ENCODE results near the gene MLXIP. TPM values are rescaled to one million over a fixed set of nuclear protein-coding genes. Genes with fewer than 3 reads are reported as not detected.

Gene MLXIP
- total and polyA plus RNA-seq, 2 of the 13 experiments (the other 11 are each of a cell fraction or from before 2014, with no cell fraction given): 5.3 to 6.7 TPM

GRCh38 chr12:122078141-122079032, at the start of gene MLXIP (continued):
- TF ChIP-seq RBFOX2 (IDR thresholded peaks at IDR 0.05; ENCODE audit: low read depth, low read length) (peak; percentile 78), ARID2 (CRISPR knock-in tag; IDR thresholded peaks at IDR 0.05; ENCODE audit: borderline replicate concordance) (no peak; the same call in 1 of the 2 replicates), PRMT3 (CRISPR knock-in tag; IDR thresholded peaks at IDR 0.05; ENCODE audit: borderline replicate concordance, low read depth) (no peak), IKZF4 (CRISPR knock-in tag; IDR thresholded peaks at IDR 0.05; ENCODE audit: borderline replicate concordance, low read depth, not compliant biosample characterization) (peak; percentile 49), FOSL1 (CRISPR knock-in tag; IDR thresholded peaks at IDR 0.05; ENCODE audit: borderline replicate concordance) (no peak), JUN (CRISPR knock-in tag; IDR thresholded peaks at IDR 0.05) (no peak), NCOA2 (CRISPR knock-in tag; IDR thresholded peaks at IDR 0.05) (no peak), ZNF547 (CRISPR knock-in tag; IDR thresholded peaks at IDR 0.05) (0 out of 2 replicates have a peak, but pooled peaks have one; percentile 77), GFI1 (CRISPR knock-in tag; IDR thresholded peaks at IDR 0.05; ENCODE audit: borderline replicate concordance) (peak; percentile 67; the same call in 1 of the 2 replicates), HOXA3 (CRISPR knock-in tag; IDR thresholded peaks at IDR 0.05) (peak; percentile 69), ZNF724P (CRISPR knock-in tag; IDR thresholded peaks at IDR 0.05; ENCODE audit: borderline replicate concordance) (peak; percentile 57; the same call in 1 of the 2 replicates), PPARG (CRISPR knock-in tag; conservative IDR thresholded peaks at IDR 0.05) (no peak), FOSL2 (CRISPR knock-in tag; IDR thresholded peaks at IDR 0.05) (no peak), TBX2 (CRISPR knock-in tag; IDR thresholded peaks at IDR 0.05; ENCODE audit: borderline replicate concordance) (peak; percentile 83), ZFP36L1 (CRISPR knock-in tag; IDR thresholded peaks at IDR 0.05) (no peak), ZNF720 (CRISPR knock-in tag; IDR thresholded peaks at IDR 0.05) (no peak)
- TF ChIP-seq, protein P1, sequence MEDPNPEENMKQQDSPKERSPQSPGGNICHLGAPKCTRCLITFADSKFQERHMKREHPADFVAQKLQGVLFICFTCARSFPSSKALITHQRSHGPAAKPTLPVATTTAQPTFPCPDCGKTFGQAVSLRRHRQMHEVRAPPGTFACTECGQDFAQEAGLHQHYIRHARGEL (CRISPR knock-in tag; IDR thresholded peaks at IDR 0.05): no peak
- TF ChIP-seq, protein P2, sequence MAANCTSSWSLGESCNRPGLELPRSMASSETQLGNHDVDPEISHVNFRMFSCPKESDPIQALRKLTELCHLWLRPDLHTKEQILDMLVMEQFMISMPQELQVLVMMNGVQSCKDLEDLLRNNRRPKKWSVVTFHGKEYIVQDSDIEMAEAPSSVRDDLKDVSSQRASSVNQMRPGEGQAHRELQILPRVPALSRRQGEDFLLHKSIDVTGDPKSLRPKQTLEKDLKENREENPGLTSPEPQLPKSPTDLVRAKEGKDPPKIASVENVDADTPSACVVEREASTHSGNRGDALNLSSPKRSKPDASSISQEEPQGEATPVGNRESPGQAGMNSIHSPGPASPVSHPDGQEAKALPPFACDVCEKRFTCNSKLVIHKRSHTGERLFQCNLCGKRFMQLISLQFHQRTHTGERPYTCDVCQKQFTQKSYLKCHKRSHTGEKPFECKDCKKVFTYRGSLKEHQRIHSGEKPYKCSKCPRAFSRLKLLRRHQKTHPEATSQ (CRISPR knock-in tag; IDR thresholded peaks at IDR 0.05; ENCODE audit: borderline replicate concordance): peak; percentile 80; the same call in 1 of the 2 replicates
- TF ChIP-seq, protein P3, sequence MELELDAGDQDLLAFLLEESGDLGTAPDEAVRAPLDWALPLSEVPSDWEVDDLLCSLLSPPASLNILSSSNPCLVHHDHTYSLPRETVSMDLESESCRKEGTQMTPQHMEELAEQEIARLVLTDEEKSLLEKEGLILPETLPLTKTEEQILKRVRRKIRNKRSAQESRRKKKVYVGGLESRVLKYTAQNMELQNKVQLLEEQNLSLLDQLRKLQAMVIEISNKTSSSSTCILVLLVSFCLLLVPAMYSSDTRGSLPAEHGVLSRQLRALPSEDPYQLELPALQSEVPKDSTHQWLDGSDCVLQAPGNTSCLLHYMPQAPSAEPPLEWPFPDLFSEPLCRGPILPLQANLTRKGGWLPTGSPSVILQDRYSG (CRISPR knock-in tag; IDR thresholded peaks at IDR 0.05): peak; percentile 10; the same call in 1 of the 2 replicates
